ENCODE measurements around the gene CDH7. TPM values are rescaled to one million over a fixed set of nuclear protein-coding genes. Genes with fewer than 3 reads are reported as not detected.

The CDH7 gene
- polyA plus RNA-seq, 1 experiment = not detected

- TF ChIP-seq CTCF (IDR thresholded peaks at IDR 0.05; ENCODE audit: low read depth, low read length) = no peak
- no peak for DNase-seq (ENCODE audit: low read depth, low spot score)
- Histone ChIP-seq H3K9me3 (ENCODE audit: control insufficient read depth, insufficient read depth, low read length) (peaks cover 16% of the 10 kb centered on the region), H3K4me3 (ENCODE audit: low read depth, low read length) (no peak overlapping the region), H3K27ac (ENCODE audit: low read depth, low read length) (no peak overlapping the region), H3K27me3 (ENCODE audit: control insufficient read depth, insufficient read depth, low read length) (no peaks in the 10 kb centered on the region)
- CTCF ChIA-PET = no interaction called here
- POLR2A ChIA-PET = no interaction called here
Measured at GRCh38 chr18:65754121-65754520, 3.3 kb downstream of the CDH7 start.

- ChIA-PET POLR2A (no interaction called here), CTCF (no interaction called here)
- peaks cover 13% of the 10 kb centered on the region for H3K9me3 ChIP-seq (ENCODE audit: control insufficient read depth, insufficient read depth, low read length)
- H3K4me3 ChIP-seq (ENCODE audit: low read depth, low read length) = no peak overlapping the region
- DNase-seq (ENCODE audit: low read depth, low spot score) = no peak
- no peak overlapping the region for H3K27ac ChIP-seq (ENCODE audit: low read depth, low read length)
- no peak for TF ChIP-seq CTCF (IDR thresholded peaks at IDR 0.05; ENCODE audit: low read depth, low read length)
- H3K27me3 ChIP-seq (ENCODE audit: control insufficient read depth, insufficient read depth, low read length) = no peaks in the 10 kb centered on the region
Measured at GRCh38 chr18:65755616-65756015, 4.8 kb downstream of the CDH7 start.

GRCh38 chr18:65760457-65760856 is 9.6 kb downstream of the CDH7 start:
- H3K4me3 ChIP-seq (ENCODE audit: low read depth, low read length) = no peak overlapping the region
- peaks cover 6% of the 10 kb centered on the region; the same call in 1 of the 2 replicates for H3K9me3 ChIP-seq (ENCODE audit: control insufficient read depth, insufficient read depth, low read length)
- DNase-seq (ENCODE audit: low read depth, low spot score) = no peak
- H3K27me3 ChIP-seq (ENCODE audit: control insufficient read depth, insufficient read depth, low read length) = no peaks in the 10 kb centered on the region
- TF ChIP-seq CTCF (IDR thresholded peaks at IDR 0.05; ENCODE audit: low read depth, low read length) = no peak
- H3K27ac ChIP-seq (ENCODE audit: low read depth, low read length) = no peak overlapping the region
- CTCF ChIA-PET = no interaction called here
- POLR2A ChIA-PET = no interaction called here

- DNase-seq (ENCODE audit: low read depth, low spot score) = no peak
- H3K27me3 ChIP-seq (ENCODE audit: control insufficient read depth, insufficient read depth, low read length) = no peaks in the 10 kb centered on the region
- H3K9me3 ChIP-seq (ENCODE audit: control insufficient read depth, insufficient read depth, low read length) = peaks cover 6% of the 10 kb centered on the region; the same call in 1 of the 2 replicates
- ChIA-PET POLR2A (no interaction called here), CTCF (no interaction called here)
- no peak overlapping the region for H3K27ac ChIP-seq (ENCODE audit: low read depth, low read length)
- H3K4me3 ChIP-seq (ENCODE audit: low read depth, low read length) = no peak overlapping the region
- no peak for TF ChIP-seq CTCF (IDR thresholded peaks at IDR 0.05; ENCODE audit: low read depth, low read length)
Measured at GRCh38 chr18:65761636-65762295, 11.0 kb downstream of the CDH7 start.

- Histone ChIP-seq H3K4me3 (ENCODE audit: low read depth, low read length) (no peak overlapping the region), H3K27me3 (ENCODE audit: control insufficient read depth, insufficient read depth, low read length) (no peaks in the 10 kb centered on the region), H3K27ac (ENCODE audit: low read depth, low read length) (no peak overlapping the region), H3K9me3 (ENCODE audit: control insufficient read depth, insufficient read depth, low read length) (peaks cover 6% of the 10 kb centered on the region; the same call in 1 of the 2 replicates)
- no peak for TF ChIP-seq CTCF (IDR thresholded peaks at IDR 0.05; ENCODE audit: low read depth, low read length)
- POLR2A ChIA-PET = no interaction called here
- no peak for DNase-seq (ENCODE audit: low read depth, low spot score)
- CTCF ChIA-PET = no interaction called here
Measured at GRCh38 chr18:65762556-65762955, 11.7 kb downstream of the CDH7 start.

Measured in AG04450 (cell line).